ENCODE results near the gene GPI. TPM values are rescaled to one million over a fixed set of nuclear protein-coding genes. Genes with fewer than 3 reads are reported as not detected.

Gene GPI
- total and polyA plus RNA-seq, 2 donors (not counting 1 experiment from before 2014, with no cell fraction given): 112 to 173 TPM

- Histone ChIP-seq H3K27me3 (ENCODE audit: control insufficient read depth, insufficient read depth, low read length) (no peaks in the 10 kb centered on the region), H4K20me1 (ENCODE audit: control insufficient read depth, extremely low read depth, insufficient read depth, low read length) (no peaks in the 10 kb centered on the region), H3K9ac (ENCODE audit: insufficient read depth, low read length) (no peak overlapping the region), H3K79me2 (ENCODE audit: control insufficient read depth, insufficient read depth, low read length) (no peaks in the 10 kb centered on the region), H3K4me1 (ENCODE audit: control insufficient read depth, extremely low read depth, insufficient read depth, low read length) (no peaks in the 10 kb centered on the region), H3K4me3 (replicated peaks in 1 of 4; ENCODE audit: control extremely low read depth in 1 of 4, insufficient read depth in 1 of 4, low read depth in 3 of 4, low read length in 4 of 4) (no peak overlapping the region), H3K4me2 (ENCODE audit: extremely low read depth, insufficient read depth, low read length) (no peak overlapping the region), H3K9me3 (ENCODE audit: control insufficient read depth, insufficient read depth, low read depth, low read length) (no peaks in the 10 kb centered on the region), H3K27ac (ENCODE audit: insufficient read depth, low read length) (no peak overlapping the region), H2AFZ (ENCODE audit: low read length) (no peak overlapping the region), H3K36me3 (ENCODE audit: control insufficient read depth, insufficient read depth, low read length) (peaks cover 1% of the 10 kb centered on the region)
- no peak for TF ChIP-seq EZH2 (IDR thresholded peaks at IDR 0.05; ENCODE audit: low read length, missing control alignments)
- TF ChIP-seq, protein P1, sequence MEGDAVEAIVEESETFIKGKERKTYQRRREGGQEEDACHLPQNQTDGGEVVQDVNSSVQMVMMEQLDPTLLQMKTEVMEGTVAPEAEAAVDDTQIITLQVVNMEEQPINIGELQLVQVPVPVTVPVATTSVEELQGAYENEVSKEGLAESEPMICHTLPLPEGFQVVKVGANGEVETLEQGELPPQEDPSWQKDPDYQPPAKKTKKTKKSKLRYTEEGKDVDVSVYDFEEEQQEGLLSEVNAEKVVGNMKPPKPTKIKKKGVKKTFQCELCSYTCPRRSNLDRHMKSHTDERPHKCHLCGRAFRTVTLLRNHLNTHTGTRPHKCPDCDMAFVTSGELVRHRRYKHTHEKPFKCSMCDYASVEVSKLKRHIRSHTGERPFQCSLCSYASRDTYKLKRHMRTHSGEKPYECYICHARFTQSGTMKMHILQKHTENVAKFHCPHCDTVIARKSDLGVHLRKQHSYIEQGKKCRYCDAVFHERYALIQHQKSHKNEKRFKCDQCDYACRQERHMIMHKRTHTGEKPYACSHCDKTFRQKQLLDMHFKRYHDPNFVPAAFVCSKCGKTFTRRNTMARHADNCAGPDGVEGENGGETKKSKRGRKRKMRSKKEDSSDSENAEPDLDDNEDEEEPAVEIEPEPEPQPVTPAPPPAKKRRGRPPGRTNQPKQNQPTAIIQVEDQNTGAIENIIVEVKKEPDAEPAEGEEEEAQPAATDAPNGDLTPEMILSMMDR (conservative IDR thresholded peaks at IDR 0.05 in 1 of 2, IDR thresholded peaks at IDR 0.05 in 1 of 2; ENCODE audit: low read depth in 1 of 2, low read length in 2 of 2): no peak
- DNase-seq (ENCODE audit: low read depth in 2 of 2): peak in 1 of 2 donors; percentile 15
Measured at GRCh38 chr19:34416021-34416545, 51.1 kb downstream of the GPI start.

DNA sequence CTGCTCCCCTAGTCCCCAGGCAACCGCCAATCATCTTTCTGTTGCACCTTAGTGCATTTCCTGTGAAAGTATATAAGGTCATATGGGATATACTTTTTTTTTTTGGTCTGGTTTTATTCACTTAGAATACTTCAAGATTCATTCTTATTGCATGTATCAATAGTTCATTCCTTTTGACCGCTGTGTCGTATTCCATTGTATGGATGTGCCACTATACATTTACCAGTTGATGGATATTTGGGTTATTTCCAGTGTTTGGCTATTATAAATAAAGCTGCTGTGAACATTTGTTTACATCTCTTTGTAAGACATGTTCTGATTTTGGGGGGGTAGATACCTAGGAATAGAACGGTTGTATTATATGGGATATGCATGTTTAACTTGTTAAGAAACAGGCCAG is 53.3 kb downstream of the GPI start:
- Histone ChIP-seq H3K27me3 (ENCODE audit: control insufficient read depth, insufficient read depth, low read length) (no peaks in the 10 kb centered on the region), H3K9me3 (ENCODE audit: control insufficient read depth, insufficient read depth, low read depth, low read length) (no peaks in the 10 kb centered on the region), H2AFZ (ENCODE audit: low read length) (no peak overlapping the region), H3K79me2 (ENCODE audit: control insufficient read depth, insufficient read depth, low read length) (no peaks in the 10 kb centered on the region), H3K4me1 (ENCODE audit: control insufficient read depth, extremely low read depth, insufficient read depth, low read length) (no peaks in the 10 kb centered on the region), H3K4me2 (ENCODE audit: extremely low read depth, insufficient read depth, low read length) (no peak overlapping the region), H3K9ac (ENCODE audit: insufficient read depth, low read length) (no peak overlapping the region), H3K27ac (ENCODE audit: insufficient read depth, low read length) (no peak overlapping the region), H3K36me3 (ENCODE audit: control insufficient read depth, insufficient read depth, low read length) (peaks cover 3% of the 10 kb centered on the region), H3K4me3 (replicated peaks in 1 of 4; ENCODE audit: control extremely low read depth in 1 of 4, insufficient read depth in 1 of 4, low read depth in 3 of 4, low read length in 4 of 4) (no peak overlapping the region), H4K20me1 (ENCODE audit: control insufficient read depth, extremely low read depth, insufficient read depth, low read length) (no peaks in the 10 kb centered on the region)
- DNase-seq (ENCODE audit: low read depth in 2 of 2): no peak
- TF ChIP-seq, protein P1 (conservative IDR thresholded peaks at IDR 0.05 in 1 of 2, IDR thresholded peaks at IDR 0.05 in 1 of 2; ENCODE audit: low read depth in 1 of 2, low read length in 2 of 2): no peak
- TF ChIP-seq EZH2 (IDR thresholded peaks at IDR 0.05; ENCODE audit: low read length, missing control alignments): no peak

GRCh38 chr19:34426096-34426661 is 61.2 kb downstream of the GPI start:
- Histone ChIP-seq H3K27me3 (ENCODE audit: control insufficient read depth, insufficient read depth, low read length) (no peaks in the 10 kb centered on the region), H3K9me3 (ENCODE audit: control insufficient read depth, insufficient read depth, low read depth, low read length) (no peaks in the 10 kb centered on the region), H3K79me2 (ENCODE audit: control insufficient read depth, insufficient read depth, low read length) (peaks cover 27% of the 10 kb centered on the region), H2AFZ (ENCODE audit: low read length) (no peak overlapping the region), H3K4me1 (ENCODE audit: control insufficient read depth, extremely low read depth, insufficient read depth, low read length) (peaks cover 3% of the 10 kb centered on the region), H4K20me1 (ENCODE audit: control insufficient read depth, extremely low read depth, insufficient read depth, low read length) (no peaks in the 10 kb centered on the region), H3K4me2 (ENCODE audit: extremely low read depth, insufficient read depth, low read length) (no peak overlapping the region), H3K27ac (ENCODE audit: insufficient read depth, low read length) (no peak overlapping the region), H3K4me3 (replicated peaks in 1 of 4; ENCODE audit: control extremely low read depth in 1 of 4, insufficient read depth in 1 of 4, low read depth in 3 of 4, low read length in 4 of 4) (no peak overlapping the region), H3K9ac (ENCODE audit: insufficient read depth, low read length) (no peak overlapping the region), H3K36me3 (ENCODE audit: control insufficient read depth, insufficient read depth, low read length) (peaks cover 2% of the 10 kb centered on the region)
- TF ChIP-seq EZH2 (IDR thresholded peaks at IDR 0.05; ENCODE audit: low read length, missing control alignments): no peak
- TF ChIP-seq, protein P1 (conservative IDR thresholded peaks at IDR 0.05 in 1 of 2, IDR thresholded peaks at IDR 0.05 in 1 of 2; ENCODE audit: low read depth in 1 of 2, low read length in 2 of 2): no peak
- no peak for DNase-seq (ENCODE audit: low read depth in 2 of 2)

Data from fibroblast of lung (primary cell).